CD4-positive, alpha-beta T cell treated with Interleukin-17A for 1 hour (primary cell): ENCODE data around the gene JOSD1.

Experiments
- DNase-seq: peaks from one replicate; pipeline ENCODE4 v3.0.0-alpha.2; 2020

The JOSD1 gene

GRCh38 chr22:38710866-38711265, 10.1 kb upstream of the JOSD1 start:
- DNase-seq: no peak

- no peak for DNase-seq
Measured at GRCh38 chr22:38710351-38710750, 9.6 kb upstream of the JOSD1 start.

- DNase-seq: no peak
Measured at GRCh38 chr22:38709306-38709705, 8.6 kb upstream of the JOSD1 start.

GRCh38 chr22:38707984-38708383, 7.2 kb upstream of the JOSD1 start:
- DNase-seq: no peak

GRCh38 chr22:38707346-38707745, 6.6 kb upstream of the JOSD1 start:
- DNase-seq: no peak

- no peak for DNase-seq
Measured at GRCh38 chr22:38706901-38707195, 6.1 kb upstream of the JOSD1 start.

- peak; percentile 41 for DNase-seq
Measured at GRCh38 chr22:38706101-38706900, 5.6 kb upstream of the JOSD1 start.

GRCh38 chr22:38705235-38706100, 4.7 kb upstream of the JOSD1 start, which contains the start of gene GTPBP1:
Gene GTPBP1 (plus strand): TSS chr22:38705944. CDS start chr22:38705956, 12 bp downstream.
- peak; percentile 100 for DNase-seq

- no peak for DNase-seq
Measured at GRCh38 chr22:38704654-38705234, 4.0 kb upstream of the JOSD1 start.

- peak; percentile 46 for DNase-seq
Measured at GRCh38 chr22:38700270-38700788, 414 bp downstream of the JOSD1 start.

GRCh38 chr22:38699784-38700183, 959 bp downstream of the JOSD1 start:
- DNase-seq: no peak

GRCh38 chr22:38699143-38699542, 1.6 kb downstream of the JOSD1 start:
- no peak for DNase-seq

- DNase-seq: no peak
Measured at GRCh38 chr22:38698407-38699094, 2.2 kb downstream of the JOSD1 start.

- no peak for DNase-seq
Measured at GRCh38 chr22:38697425-38698089, 3.2 kb downstream of the JOSD1 start.

GRCh38 chr22:38696606-38697424, 3.9 kb downstream of the JOSD1 start:
- peak; percentile 33 for DNase-seq

GRCh38 chr22:38694940-38695339, 5.8 kb downstream of the JOSD1 start:
- no peak for DNase-seq

GRCh38 chr22:38694049-38694448, 6.7 kb downstream of the JOSD1 start:
- DNase-seq: no peak

GRCh38 chr22:38689651-38690050, 11.1 kb downstream of the JOSD1 start:
- no peak for DNase-seq

GRCh38 chr22:38685761-38686160, 15.0 kb downstream of the JOSD1 start:
- DNase-seq: no peak

GRCh38 chr22:38684895-38685294, 15.8 kb downstream of the JOSD1 start:
- DNase-seq: no peak

GRCh38 chr22:38681582-38682335, 19.0 kb downstream of the JOSD1 start, which contains the start of gene TOMM22:
Gene TOMM22 (plus strand): TSS chr22:38681957. CDS start chr22:38681979, 22 bp downstream.
- DNase-seq: peak; percentile 87
